Rectal smooth muscle tissue (tissue), 1 donor: Measurements from ENCODE around the gene TDO2.
"Not testable (repeated sequence)": the region's sequence is repeated elsewhere in the genome, so short reads cannot be mapped to it uniquely, and the experiment has no call there.

Source experiments
- H3K27ac ChIP-seq: one replicate; pipeline ENCODE4 v1.7.0; 2013; ENCODE audit warnings: low read depth, low read length, inconsistent platforms
- H3K27me3 ChIP-seq: one replicate; pipeline ENCODE4 v1.7.0; 2013; ENCODE audit warnings: low read length; ENCODE audit not compliant: control insufficient read depth, insufficient read depth
- H3K36me3 ChIP-seq: one replicate; pipeline ENCODE4 v1.7.0; 2013; ENCODE audit warnings: low read length; ENCODE audit not compliant: control insufficient read depth, insufficient read depth
- H3K4me1 ChIP-seq: one replicate; pipeline ENCODE4 v1.7.0; 2013; ENCODE audit warnings: low read length; ENCODE audit not compliant: control insufficient read depth, insufficient read depth
- H3K4me3 ChIP-seq: one replicate; pipeline ENCODE4 v1.7.0; 2013; ENCODE audit warnings: low read length
- H3K9ac ChIP-seq: one replicate; pipeline ENCODE4 v1.7.0; 2013; ENCODE audit warnings: low read length

The TDO2 gene

DNA sequence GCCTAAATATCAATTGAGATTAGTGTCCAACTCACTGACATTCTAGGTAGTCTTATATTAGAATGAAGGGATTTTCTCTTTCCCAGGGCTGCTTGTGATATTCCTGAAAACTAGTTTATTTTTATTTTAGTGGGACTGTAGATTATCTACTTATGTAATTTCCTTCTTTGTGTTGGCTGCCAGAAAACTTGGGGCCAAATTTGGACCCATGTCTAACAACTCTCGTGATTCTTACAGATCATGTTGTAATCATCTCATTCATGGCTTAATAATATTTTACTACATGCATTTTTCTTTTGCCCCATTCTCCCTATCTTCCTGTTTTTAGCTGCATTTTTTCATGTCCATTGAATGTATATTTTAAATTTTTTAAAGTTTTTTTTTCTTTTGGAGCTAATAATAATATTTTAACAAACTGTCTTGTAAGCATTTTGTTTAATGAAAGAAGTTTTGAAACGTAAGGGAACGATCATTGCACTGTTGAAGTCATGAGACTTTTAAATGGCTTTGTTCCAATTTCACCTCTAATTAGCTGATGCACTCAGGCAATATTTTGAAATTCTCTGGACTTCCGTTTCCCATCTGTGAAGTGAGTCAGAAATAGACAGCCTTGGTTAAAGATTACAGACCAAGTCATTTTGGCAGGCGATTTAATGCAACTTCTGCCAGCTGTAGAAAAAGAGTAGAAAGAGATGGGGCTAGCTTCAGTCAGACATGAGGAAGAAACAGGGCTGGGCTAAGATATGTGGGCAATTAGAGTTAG lies 14.3 kb upstream of the TDO2 start:
- H3K36me3 ChIP-seq = no peaks in the 10 kb centered on the region
- no peaks in the 10 kb centered on the region for H3K27me3 ChIP-seq
- H3K27ac ChIP-seq = no peak overlapping the region
- no peak overlapping the region for H3K4me3 ChIP-seq
- H3K9ac ChIP-seq = no peak overlapping the region
- H3K4me1 ChIP-seq = no peaks in the 10 kb centered on the region

DNA sequence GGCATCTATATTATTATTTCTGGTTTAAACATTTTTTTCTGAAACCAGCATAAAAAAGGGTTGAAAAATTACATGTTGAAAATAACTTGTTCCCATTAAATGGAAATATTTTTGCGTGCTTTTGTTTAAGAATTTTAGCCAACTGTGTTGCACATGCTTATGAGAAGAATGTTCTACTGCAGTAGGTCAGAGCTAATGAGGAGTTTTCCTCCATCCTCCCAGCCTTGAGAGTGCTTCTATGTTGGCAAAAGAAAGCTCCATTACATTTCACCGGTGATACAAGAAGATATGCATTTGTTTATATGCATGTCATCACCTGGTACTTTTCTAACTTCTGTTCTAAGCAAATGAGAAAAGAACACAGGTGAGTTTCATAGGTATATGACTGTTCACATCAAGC lies 13.6 kb upstream of the TDO2 start:
- Histone ChIP-seq H3K4me1 (no peaks in the 10 kb centered on the region), H3K27ac (no peak overlapping the region), H3K36me3 (no peaks in the 10 kb centered on the region), H3K27me3 (no peaks in the 10 kb centered on the region), H3K9ac (no peak overlapping the region), H3K4me3 (no peak overlapping the region)

DNA sequence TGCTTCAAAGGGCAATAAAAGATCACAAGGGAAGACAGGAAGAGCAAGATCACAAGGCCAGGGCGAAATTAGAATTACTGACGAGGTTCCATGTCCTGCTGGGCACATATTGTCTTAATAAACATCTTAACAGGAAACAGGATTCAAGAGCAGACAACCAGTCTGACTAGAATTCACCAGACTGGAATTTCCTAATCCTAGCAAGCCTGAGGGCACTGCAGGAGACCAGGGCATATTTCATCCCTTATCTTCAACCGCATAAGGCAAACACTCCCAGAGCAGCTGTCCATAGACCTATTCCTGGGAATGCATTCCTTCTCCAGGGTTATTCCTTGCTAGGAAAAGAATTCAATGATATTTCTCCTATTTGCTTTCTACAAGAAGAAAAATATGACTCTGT lies 12.4 kb upstream of the TDO2 start:
- no peaks in the 10 kb centered on the region for H3K27me3 ChIP-seq
- H3K9ac ChIP-seq = no peak overlapping the region
- H3K4me1 ChIP-seq = no peaks in the 10 kb centered on the region
- H3K4me3 ChIP-seq = no peak overlapping the region
- no peaks in the 10 kb centered on the region for H3K36me3 ChIP-seq
- no peak overlapping the region for H3K27ac ChIP-seq

DNA sequence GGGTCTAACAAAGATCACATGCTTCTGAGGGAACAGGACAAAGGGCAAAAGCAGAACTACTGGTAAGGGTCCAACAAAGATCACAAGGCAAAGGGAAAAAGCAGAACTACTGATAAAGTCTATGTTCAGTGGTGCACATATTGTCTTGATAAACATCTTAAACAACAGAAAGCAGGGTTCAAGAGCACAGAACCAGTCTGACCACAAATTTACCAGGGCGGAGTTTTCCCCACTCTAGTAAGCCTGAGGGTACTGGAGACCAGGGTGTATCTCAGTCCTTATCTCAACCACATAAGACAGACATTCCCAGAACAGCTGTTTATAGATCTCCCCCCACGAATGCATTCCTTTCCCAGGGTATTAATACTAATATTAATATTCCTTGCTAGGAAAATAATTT lies 5.1 kb upstream of the TDO2 start:
- H3K36me3 ChIP-seq, H3K9ac ChIP-seq, H3K27me3 ChIP-seq, H3K27ac ChIP-seq, H3K4me1 ChIP-seq, H3K4me3 ChIP-seq: not testable (repeated sequence)

DNA sequence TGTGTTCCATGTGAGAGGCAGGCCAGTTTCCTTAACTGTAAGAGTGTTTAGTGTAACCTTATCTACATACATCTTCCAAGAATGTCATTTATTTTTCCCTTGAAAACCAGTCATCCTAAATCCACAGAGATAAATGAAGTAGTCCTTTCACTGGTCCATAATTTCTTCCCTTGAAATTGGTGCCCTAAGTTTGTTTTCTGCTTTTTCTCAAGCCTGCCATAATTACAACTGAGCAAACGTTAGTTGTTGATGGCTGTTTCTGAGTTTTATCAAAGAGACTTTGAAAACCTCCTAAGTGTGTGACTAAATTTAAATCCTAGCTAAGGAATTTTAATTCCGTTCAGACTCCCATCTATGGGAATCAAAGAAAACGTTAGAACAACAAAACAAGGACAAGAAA lies 3.6 kb upstream of the TDO2 start:
- no peaks in the 10 kb centered on the region for H3K36me3 ChIP-seq
- no peak overlapping the region for H3K27ac ChIP-seq
- no peaks in the 10 kb centered on the region for H3K4me1 ChIP-seq
- H3K27me3 ChIP-seq = no peaks in the 10 kb centered on the region
- no peak overlapping the region for H3K4me3 ChIP-seq
- H3K9ac ChIP-seq = no peak overlapping the region

DNA sequence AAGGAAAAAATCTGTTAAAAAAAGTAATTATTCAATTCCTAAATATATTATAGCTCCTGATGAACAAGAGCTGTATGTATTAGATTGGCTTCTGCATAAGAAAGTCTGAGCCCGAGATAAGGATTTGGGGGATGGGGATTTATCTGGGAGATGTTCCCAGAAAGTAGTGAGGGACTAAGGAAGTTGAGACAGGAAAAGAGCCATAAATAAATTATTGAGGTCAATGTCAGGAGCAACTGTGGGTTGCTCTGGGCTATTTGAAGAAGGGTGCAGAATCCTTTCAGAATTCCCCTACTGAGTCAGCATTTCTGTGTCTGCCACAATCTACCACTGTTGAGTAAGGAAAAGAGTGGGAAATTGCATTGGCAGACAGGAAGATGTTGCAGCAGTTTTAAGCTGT lies 3.1 kb upstream of the TDO2 start:
- Histone ChIP-seq H3K27ac (no peak overlapping the region), H3K27me3 (no peaks in the 10 kb centered on the region), H3K36me3 (no peaks in the 10 kb centered on the region), H3K9ac (no peak overlapping the region), H3K4me3 (no peak overlapping the region), H3K4me1 (no peaks in the 10 kb centered on the region)

DNA sequence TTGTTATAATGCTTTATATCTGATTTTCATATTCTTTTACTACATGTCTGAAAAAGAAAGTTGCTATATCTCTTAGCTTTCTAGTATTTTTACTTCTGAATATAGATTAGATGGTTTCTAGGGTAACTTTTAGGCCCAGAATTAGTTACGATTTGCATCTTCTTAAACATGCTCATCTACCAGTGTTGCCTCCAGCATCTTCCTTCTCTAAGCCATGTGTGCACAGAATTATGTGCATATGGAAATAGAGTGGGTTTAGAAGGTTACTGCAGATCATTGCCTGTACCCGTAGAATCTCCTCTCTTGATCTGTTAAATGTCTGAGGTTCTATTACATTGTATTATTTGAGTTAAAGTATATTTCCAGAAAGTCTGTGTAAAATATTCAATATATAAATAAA lies 2.5 kb upstream of the TDO2 start:
- Histone ChIP-seq H3K9ac (no peak overlapping the region), H3K36me3 (no peaks in the 10 kb centered on the region), H3K27me3 (no peaks in the 10 kb centered on the region), H3K4me1 (no peaks in the 10 kb centered on the region), H3K27ac (no peak overlapping the region), H3K4me3 (no peak overlapping the region)

DNA sequence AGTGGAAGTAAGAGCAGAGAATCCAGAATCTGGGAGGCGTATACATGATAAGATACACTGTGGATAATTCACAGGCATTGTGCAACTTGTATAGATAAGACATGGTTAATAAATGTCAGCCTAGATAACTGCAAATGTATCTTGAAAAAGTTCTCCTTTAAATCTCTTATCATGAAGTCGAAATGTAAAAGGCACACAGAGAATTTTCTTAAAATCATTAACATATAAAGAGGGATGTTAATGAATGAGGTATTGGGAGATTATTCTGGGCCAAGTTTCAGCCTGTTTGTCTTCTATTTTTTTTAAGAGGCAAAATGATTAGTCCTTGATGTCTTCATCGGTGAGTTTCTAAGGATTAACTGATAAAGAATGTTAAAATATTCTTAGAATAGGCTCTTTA lies 835 bp downstream of the TDO2 start:
- no peaks in the 10 kb centered on the region for H3K4me1 ChIP-seq
- no peak overlapping the region for H3K9ac ChIP-seq
- no peaks in the 10 kb centered on the region for H3K36me3 ChIP-seq
- H3K4me3 ChIP-seq = no peak overlapping the region
- no peaks in the 10 kb centered on the region for H3K27me3 ChIP-seq
- H3K27ac ChIP-seq = no peak overlapping the region

DNA sequence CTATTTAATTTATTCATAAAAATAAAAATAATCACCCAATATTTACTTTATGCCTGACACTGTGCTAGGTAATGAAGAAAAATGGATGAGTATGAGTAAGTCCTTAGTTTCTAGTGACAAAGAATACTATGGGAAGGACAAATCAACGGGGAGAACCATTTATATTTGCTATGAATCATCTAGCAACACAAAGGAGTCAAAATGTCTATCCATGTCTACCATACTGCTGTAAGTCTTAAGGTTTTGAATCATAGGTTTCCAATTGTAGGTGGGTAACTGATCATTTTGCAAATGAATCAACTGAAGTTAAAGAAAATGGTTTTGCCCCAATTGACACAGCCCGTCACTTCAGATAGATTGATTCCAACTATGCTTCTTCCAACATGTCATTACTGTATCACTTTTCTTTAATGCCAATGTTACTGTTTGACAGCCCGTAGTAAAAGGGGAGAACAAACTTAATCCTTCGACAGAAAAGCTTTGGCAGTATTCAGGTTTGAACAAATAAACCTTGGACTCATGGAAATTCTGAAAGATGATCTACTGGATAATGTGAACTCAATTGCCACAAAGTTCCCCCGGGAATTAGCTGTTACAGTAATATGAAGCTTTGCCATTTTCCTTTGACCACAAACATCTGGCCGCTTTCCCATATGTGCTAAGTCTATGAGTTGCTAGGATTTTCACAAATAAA lies 3.2 kb downstream of the TDO2 start:
- Histone ChIP-seq H3K27ac (no peak overlapping the region), H3K9ac (no peak overlapping the region)

DNA sequence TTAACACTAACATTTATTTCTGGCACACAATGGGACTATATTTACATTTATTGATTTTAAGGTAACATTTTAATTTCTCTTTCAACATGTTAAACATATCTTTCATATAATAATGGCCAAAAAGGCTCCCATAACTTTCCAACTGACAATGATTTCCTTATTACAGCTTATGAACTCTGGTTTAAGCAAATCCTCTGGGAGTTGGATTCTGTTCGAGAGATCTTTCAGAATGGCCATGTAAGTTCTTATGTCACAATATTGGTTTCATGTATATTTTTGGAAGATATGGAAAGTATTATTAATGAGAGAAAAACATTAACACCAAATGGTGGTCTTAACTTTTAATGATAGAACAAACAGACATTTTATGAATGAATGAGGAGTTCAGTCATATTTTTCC lies 4.1 kb downstream of the TDO2 start:
- H3K27me3 ChIP-seq = no peaks in the 10 kb centered on the region
- no peak overlapping the region for H3K9ac ChIP-seq
- H3K4me3 ChIP-seq = no peak overlapping the region
- no peaks in the 10 kb centered on the region for H3K4me1 ChIP-seq
- no peak overlapping the region for H3K27ac ChIP-seq
- H3K36me3 ChIP-seq = no peaks in the 10 kb centered on the region

More for the DNA sequence above, 3.2 kb downstream of the TDO2 start:
- Histone ChIP-seq H3K4me1 (no peaks in the 10 kb centered on the region), H3K36me3 (no peaks in the 10 kb centered on the region), H3K4me3 (no peak overlapping the region), H3K27me3 (no peaks in the 10 kb centered on the region)

DNA sequence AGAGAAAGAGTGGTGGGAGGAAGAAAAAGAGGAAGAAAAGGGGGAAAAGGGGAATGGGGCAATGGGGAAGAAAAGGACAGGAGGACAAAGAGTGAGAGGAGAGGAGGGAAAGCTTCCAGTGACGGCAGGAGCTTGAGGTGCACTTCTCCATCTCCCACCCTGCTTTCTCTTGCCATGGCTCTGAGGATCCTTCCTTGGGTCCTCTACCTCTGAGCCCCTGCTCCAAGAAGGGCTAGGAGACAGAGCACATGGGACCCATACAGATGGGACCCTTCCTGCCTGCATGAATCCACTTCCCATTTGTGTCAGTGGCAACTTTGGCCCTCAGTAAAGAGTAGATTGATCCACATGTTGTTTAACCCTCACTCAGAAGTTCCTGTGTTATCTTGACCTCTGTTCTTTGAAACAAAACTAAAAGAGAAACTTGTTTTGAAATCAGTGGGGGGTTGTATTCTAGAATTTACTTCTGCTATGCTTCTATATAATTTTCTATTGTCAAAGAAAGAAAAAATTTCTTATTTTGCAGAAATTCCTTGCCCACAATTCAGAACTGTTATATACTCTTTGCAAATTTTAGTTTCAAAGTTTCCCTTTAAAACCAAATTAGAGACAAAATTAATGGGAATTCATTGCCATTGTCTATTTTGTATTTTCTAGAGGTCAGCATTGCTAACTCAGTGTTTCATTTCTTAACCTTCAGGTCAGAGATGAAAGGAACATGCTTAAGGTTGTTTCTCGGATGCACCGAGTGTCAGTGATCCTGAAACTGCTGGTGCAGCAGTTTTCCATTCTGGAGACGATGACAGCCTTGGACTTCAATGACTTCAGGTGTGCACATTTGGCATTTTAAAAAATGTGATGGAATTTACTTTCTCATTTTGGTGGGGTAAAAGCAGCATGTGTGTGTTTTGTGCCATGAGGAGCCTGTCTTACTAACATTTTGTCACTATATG lies 5.0 kb downstream of the TDO2 start:
- H3K9ac ChIP-seq = no peak overlapping the region
- no peaks in the 10 kb centered on the region for H3K36me3 ChIP-seq
- no peak overlapping the region for H3K27ac ChIP-seq
- H3K4me1 ChIP-seq = no peaks in the 10 kb centered on the region
- no peak overlapping the region for H3K4me3 ChIP-seq
- no peaks in the 10 kb centered on the region for H3K27me3 ChIP-seq

DNA sequence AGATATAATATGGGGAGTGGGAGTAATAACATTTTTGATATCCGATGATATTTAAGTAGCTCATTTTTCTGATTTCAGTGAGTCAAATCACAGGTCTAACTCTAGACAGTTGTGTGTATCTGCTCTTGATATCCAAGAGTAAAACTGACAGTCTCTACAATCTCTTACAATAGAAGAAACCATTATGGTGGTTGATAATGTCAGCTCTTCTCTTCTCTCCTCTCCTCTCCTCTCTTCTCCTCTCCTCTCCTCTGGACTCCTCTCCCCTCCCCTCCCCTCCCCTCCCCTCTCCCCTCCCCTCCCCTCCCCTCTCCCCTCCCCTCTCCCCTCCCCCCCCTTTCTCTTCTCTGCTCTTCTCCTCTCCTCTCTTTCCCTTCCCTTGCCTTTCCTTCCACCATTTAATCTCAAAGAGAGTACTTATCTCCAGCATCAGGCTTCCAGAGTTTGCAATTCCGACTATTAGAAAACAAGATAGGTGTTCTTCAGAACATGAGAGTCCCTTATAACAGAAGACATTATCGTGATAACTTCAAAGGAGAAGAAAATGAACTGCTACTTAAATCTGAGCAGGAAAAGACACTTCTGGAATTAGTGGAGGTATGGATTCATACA lies 6.2 kb downstream of the TDO2 start:
- Histone ChIP-seq H3K4me3 (no peak overlapping the region), H3K36me3 (no peaks in the 10 kb centered on the region), H3K27ac (no peak overlapping the region), H3K4me1 (no peaks in the 10 kb centered on the region), H3K27me3 (no peaks in the 10 kb centered on the region), H3K9ac (no peak overlapping the region)
